GM19035 (cell line): ENCODE results near the gene HMG20A.

Experiments used
- ATAC-seq: cut with Tn5 transposase; IDR thresholded peaks from one replicate; pipeline ENCODE4 v1.9.1; 2021; ENCODE audit not compliant: unreplicated experiment

Gene HMG20A

DNA sequence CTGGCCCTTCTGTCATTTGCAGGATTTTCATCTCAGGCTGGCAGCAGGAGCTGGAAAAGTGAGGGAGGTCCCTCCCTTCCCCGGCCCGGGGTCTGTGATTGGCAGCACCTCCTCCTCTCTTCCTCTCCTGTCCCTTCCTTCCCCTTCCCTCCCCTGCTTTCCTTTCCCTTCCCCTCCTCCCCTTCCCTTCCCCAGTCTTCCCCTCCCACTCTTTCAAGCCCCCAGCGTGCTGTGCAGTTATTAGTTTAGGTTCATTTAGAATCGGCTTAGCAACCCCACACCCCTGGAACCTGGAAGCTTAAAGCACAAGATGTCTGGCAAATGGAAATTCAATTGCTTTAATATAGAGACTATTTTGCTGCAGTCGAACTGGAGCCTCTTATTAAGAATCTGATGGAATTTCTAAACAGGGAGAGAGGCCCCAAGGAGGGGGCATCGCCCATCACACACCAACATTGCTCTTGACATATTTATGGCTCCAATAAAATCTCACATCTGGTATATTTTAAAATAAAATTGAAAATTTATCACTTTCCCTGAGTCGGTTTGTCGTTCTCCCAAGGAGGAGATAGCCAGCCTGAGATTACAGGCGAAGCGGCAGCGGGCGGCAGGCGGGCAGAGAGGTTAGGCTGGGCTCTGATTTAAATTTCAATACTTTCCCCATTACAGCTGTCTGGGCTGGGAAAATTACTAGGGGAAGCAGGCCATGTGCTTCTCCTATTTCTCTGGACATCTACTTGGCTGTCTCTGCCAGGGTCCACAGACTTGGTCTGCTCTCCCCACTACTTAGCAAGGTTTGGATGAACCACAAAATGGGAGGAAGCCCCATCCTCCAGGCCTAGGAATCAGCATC is 113.1 kb downstream of the HMG20A start:
- ATAC-seq = no peak
